ENCODE measurements around the gene SETD4.
A peak's percentile ranks its signal among the peaks of the same experiment; 100 is the strongest.
"Not testable (repeated sequence)": the region's sequence is repeated elsewhere in the genome, so short reads cannot be mapped to it uniquely, and the experiment has no call there.

The SETD4 gene

DNA sequence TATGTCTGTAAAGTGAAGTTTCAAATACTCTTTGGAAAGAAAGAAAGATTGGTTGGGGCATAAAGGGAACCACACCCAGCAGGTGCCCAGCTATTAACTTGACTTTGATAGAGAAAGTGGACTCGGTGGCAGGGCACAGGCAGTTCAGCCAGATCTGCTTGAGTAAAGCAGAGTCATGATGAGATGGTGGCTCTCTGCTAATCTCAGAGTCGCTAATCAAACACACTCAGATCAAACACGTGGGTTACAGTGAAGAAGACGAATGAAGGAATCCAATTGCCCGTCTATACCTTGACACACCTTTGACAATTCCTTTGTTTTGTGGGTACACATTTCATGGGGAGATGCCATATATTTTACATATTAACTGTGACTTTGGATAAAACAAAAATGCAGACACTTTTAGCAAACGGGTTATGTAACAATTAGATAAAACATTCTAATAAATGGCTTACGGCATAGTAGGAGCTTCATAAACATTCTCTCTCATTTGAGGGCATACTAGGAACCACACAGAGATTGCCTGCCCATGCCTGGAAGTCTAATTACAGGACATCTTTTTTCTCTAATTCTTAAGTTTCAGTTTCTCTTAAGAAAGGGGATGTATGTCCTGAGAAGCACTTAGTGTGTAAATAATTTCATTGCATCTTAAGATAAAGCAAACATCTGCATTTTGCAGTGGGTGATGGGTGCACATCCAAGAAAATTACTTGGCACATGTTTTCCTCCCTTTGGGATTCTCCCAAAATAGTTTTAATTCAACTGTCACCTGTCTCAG is 16.7 kb upstream of the SETD4 start:
- DNase-seq, result no peak

- DNase-seq, result no peak
Measured at GRCh38 chr21:36075953-36076352, 15.6 kb upstream of the SETD4 start.

DNA sequence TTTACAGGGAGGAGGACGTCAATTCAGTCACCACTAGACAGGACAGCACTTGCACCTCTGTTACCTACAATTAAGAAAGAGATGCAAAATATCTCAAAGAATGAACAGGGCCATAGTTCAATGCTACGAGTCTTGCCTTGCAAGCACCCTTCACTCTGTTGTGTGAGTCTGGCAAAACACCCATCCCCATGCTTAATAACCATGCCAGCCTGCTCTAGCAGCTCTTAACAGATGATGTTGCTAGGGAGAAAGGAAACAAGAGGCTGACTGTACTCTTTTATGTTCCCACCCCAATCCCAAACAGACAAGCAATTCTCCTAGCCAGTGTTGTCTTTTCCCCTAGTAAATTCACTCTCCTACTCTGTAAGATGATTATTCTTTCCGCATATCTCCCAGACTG is 14.8 kb upstream of the SETD4 start:
- no peak for DNase-seq

GRCh38 chr21:36073911-36074310 is 13.6 kb upstream of the SETD4 start:
- DNase-seq, result not testable (repeated sequence)

GRCh38 chr21:36073181-36073580 is 12.9 kb upstream of the SETD4 start:
- DNase-seq, result no peak

DNA sequence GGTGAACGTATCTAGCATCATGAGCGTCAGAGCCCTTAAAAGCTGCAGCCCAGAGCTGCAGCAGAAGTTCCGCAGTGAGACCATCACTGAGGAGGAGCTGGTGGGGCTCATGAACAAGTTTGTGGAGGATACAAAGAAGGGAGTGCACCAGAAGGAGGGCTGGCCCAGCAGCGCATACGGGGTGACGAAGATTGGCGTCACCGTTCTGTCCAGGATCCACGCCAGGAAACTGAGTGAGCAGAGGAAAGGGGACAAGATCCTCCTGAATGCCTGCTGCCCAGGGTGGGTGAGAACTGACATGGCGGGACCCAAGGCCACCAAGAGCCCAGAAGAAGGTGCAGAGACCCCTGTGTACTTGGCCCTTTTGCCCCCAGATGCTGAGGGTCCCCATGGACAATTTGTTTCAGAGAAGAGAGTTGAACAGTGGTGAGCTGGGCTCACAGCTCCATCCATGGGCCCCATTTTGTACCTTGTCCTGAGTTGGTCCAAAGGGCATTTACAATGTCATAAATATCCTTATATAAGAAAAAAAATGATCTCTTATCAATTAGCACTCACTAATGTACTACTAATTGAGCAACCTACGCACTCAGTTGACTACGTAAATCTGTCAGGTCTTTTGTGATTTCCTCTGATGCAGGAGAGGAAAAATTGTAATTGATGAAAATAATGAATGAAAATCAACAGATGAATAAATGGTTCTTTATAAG is 12.3 kb upstream of the SETD4 start:
- DNase-seq, result no peak

DNA sequence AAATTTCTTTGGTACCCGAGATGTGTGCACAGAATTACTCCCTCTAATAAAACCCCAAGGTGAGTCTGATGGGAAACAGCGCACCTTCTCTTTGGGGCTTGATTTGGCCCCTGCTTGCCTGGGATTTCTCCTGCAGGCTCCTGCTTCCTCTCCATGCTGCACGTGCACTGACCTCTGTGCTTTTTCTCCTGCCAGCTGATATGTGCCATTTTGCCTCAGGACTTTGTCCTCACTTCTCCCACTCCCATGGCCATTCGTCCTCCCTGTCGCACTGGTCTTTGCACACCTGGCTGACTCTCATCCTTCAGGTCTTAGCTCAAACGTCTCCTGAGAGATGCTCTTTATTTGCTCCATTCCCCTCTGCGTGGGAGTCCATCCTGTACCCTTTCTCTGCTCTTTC is 10.7 kb upstream of the SETD4 start:
- no peak for DNase-seq

DNA sequence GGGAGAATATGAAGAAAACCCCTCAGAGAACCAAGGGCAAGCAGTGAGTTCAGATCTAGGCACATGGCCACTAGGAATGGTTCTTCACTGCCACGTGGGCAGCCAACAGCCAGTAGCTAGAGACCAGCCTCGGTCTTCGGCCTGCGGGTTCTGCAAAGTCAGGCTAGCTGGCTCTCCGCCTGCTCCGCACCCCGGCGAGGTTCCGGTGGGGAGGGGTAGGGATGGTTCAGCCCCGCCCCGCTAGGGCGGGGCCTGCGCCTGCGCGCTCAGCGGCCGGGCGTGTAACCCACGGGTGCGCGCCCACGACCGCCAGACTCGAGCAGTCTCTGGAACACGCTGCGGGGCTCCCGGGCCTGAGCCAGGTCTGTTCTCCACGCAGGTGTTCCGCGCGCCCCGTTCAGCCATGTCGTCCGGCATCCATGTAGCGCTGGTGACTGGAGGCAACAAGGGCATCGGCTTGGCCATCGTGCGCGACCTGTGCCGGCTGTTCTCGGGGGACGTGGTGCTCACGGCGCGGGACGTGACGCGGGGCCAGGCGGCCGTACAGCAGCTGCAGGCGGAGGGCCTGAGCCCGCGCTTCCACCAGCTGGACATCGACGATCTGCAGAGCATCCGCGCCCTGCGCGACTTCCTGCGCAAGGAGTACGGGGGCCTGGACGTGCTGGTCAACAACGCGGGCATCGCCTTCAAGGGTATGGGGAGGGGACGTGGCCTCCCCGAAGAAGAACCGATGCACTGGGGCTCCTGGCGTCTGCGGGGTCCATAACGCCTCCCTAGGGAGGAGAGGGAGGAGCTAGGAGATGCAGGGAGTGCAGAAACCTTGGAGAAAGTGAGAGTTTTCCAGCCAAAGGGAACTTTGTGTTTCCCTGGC is 9.6 kb upstream of the SETD4 start, which contains the start of gene CBR1:
TSS of gene CBR1 (plus strand) at position 312 of the 871 bp plus-strand sequence. CDS start at position 404, 92 bp downstream.
- DNase-seq, result peak; percentile 92

- no peak for DNase-seq
Measured at GRCh38 chr21:36068748-36069398, 8.5 kb upstream of the SETD4 start.

- DNase-seq, result peak; percentile 28
Measured at GRCh38 chr21:36065497-36066036, 5.2 kb upstream of the SETD4 start.

- no peak for DNase-seq
Measured at GRCh38 chr21:36064085-36064460, 3.7 kb upstream of the SETD4 start.

GRCh38 chr21:36063375-36064084 is 3.2 kb upstream of the SETD4 start:
- no peak for DNase-seq

- no peak for DNase-seq
Measured at GRCh38 chr21:36061445-36061844, 1.1 kb upstream of the SETD4 start.

GRCh38 chr21:36059823-36060158 is 535 bp downstream of the SETD4 start:
- DNase-seq, result peak; percentile 21

- no peak for DNase-seq
Measured at GRCh38 chr21:36055551-36055950, 4.8 kb downstream of the SETD4 start.

- DNase-seq, result no peak
Measured at GRCh38 chr21:36053715-36054062, 6.6 kb downstream of the SETD4 start.

DNA sequence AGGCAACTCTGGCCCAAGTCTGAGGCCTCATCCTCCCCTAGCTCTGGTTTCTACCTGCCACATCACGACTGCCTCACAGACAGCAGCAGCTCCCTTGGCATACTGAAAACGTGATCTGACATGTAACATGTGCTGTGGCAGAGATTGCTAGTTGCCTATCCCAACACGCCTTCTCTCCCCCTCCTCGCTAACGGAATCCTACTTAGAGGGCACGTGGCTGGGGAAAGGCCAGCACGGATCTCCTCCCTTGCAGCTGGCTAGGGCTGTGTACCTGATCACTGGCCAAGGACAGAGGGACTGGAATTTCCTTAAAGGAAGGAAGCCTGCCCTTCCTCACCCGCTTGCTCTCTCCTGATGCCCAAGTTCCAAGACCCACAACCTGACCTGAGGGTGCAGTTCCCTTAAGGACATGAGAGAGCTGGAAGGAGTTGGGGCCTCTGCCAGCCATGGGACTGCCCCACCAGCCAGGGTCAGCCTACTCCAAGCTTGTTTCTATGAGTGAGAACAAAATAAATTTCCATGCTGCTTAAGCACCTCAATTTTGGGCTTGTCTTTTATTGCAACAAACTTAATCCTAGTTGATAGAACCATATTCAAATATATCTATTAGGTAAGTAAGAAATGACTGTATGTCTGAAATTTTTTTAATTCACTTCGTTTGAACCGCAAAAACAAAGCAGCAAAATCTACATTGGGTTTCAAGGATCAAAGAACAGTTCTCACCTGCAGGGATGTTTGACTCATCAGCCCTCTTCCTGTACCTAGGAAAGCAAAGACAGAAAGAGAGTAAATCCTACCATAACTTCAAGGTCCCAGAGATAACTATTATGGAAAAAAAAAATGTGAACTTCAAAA is 7.2 kb downstream of the SETD4 start:
- DNase-seq, result no peak

- DNase-seq, result peak; percentile 32
Measured at GRCh38 chr21:36048357-36048756, 12.0 kb downstream of the SETD4 start.

GRCh38 chr21:36047139-36047538 is 13.2 kb downstream of the SETD4 start:
- DNase-seq, result no peak

DNA sequence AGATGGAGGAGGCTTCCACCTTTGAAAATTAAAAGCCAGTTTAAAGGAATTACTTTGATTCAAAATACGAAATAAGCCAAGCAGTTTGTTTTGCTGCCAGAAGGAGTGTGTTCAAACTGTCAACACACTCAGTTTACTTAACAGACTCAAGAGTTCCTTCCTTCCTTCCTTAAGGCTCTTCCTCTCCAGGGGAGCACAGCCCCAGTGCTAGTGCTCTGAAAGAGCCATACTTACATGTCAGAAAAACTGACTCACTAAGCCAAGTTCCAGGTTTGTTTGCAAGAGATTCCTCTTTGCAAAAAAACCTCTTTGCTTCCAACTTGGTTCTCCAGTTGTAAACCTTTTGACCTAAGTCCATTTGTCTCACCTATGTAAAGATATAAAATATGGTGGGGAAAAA is 14.3 kb downstream of the SETD4 start:
- DNase-seq, result no peak

DNA sequence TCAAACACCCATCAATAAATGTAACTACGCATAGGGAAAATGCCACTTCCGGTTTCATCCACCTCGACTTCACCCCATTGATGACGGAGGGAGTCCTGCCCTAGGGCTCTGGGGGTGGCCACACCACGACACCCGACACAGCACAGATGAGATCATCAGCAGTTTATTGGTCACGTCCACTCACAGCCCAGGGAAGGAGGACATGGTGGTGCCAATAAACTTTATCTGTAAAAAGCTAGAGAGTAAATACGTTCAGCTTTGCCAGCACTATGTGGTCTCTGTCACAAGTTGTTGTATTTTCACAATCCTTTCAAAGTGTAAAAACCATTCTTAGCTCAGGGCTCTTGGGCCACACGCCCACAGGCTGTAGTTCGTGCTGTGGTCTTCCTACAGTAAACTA is 16.3 kb downstream of the SETD4 start:
- DNase-seq, result no peak
